IPS-15b (cell line): ENCODE data around the gene ASIC4.

Experiments used
- H3K27me3 ChIP-seq: one replicate; pipeline ENCODE4 v1.6.1; 2013; ENCODE audit warnings: low read length; ENCODE audit not compliant: control insufficient read depth, insufficient read depth
- H3K36me3 ChIP-seq: one replicate; pipeline ENCODE4 v1.6.1; 2013; ENCODE audit warnings: low read length; ENCODE audit not compliant: control insufficient read depth, insufficient read depth
- H3K4me1 ChIP-seq: one replicate; pipeline ENCODE4 v1.6.1; 2013; ENCODE audit warnings: mild to moderate bottlenecking, low read length; ENCODE audit not compliant: control insufficient read depth, insufficient read depth
- H3K4me3 ChIP-seq: one replicate; pipeline ENCODE4 v1.5.1; 2013; ENCODE audit warnings: low read depth, low read length
- H3K9ac ChIP-seq: one replicate; pipeline ENCODE4 v1.6.1; 2013; ENCODE audit warnings: low read depth, mild to moderate bottlenecking, low read length
- H3K9me3 ChIP-seq: one replicate; pipeline ENCODE4 v1.6.1; 2013; ENCODE audit warnings: mild to moderate bottlenecking, low read length; ENCODE audit not compliant: control insufficient read depth, insufficient read depth

ASIC4 gene

GRCh38 chr2:219514196-219514761 is at the start of gene ASIC4:
Gene ASIC4 (plus strand): TSS chr2:219514482. CDS start chr2:219514725, 243 bp downstream.
- peak within 1 kb of the TSS; percentile 13 for H3K4me3 ChIP-seq

GRCh38 chr2:219465659-219466561 is 48.4 kb upstream of the ASIC4 start:
- no peak overlapping the region for H3K9ac ChIP-seq
- no peak overlapping the region for H3K4me3 ChIP-seq
- H3K9me3 ChIP-seq = no peaks in the 10 kb centered on the region
- peaks cover 17% of the 10 kb centered on the region for H3K36me3 ChIP-seq
- no peaks in the 10 kb centered on the region for H3K27me3 ChIP-seq
- peaks cover 4% of the 10 kb centered on the region for H3K4me1 ChIP-seq

More at GRCh38 chr2:219514196-219514761, at the start of gene ASIC4:
- Histone ChIP-seq H3K36me3 (no peaks in the 10 kb centered on the region), H3K9me3 (no peaks in the 10 kb centered on the region), H3K9ac (no peak within 1 kb of the TSS), H3K27me3 (peaks cover 62% of the 10 kb centered on the region), H3K4me1 (peaks cover 11% of the 10 kb centered on the region)

GRCh38 chr2:219466816-219467735 is 47.2 kb upstream of the ASIC4 start:
- no peak overlapping the region for H3K4me3 ChIP-seq

GRCh38 chr2:219467736-219468075 is 46.6 kb upstream of the ASIC4 start:
- no peaks in the 10 kb centered on the region for H3K27me3 ChIP-seq
- H3K4me3 ChIP-seq = no peak overlapping the region
- H3K4me1 ChIP-seq = no peaks in the 10 kb centered on the region
- H3K9me3 ChIP-seq = no peaks in the 10 kb centered on the region
- H3K9ac ChIP-seq = no peak overlapping the region
- H3K36me3 ChIP-seq = peaks cover 14% of the 10 kb centered on the region

More at GRCh38 chr2:219466816-219467735, 47.2 kb upstream of the ASIC4 start:
- no peaks in the 10 kb centered on the region for H3K9me3 ChIP-seq
- peaks cover 17% of the 10 kb centered on the region for H3K36me3 ChIP-seq
- no peaks in the 10 kb centered on the region for H3K4me1 ChIP-seq
- H3K27me3 ChIP-seq = no peaks in the 10 kb centered on the region
- H3K9ac ChIP-seq = no peak overlapping the region

GRCh38 chr2:219468410-219469185 is 45.7 kb upstream of the ASIC4 start:
- Histone ChIP-seq H3K4me1 (no peaks in the 10 kb centered on the region), H3K36me3 (peaks cover 14% of the 10 kb centered on the region), H3K4me3 (no peak overlapping the region), H3K9me3 (no peaks in the 10 kb centered on the region), H3K9ac (no peak overlapping the region), H3K27me3 (no peaks in the 10 kb centered on the region)

- no peak overlapping the region for H3K4me3 ChIP-seq
- H3K27me3 ChIP-seq = no peaks in the 10 kb centered on the region
- no peaks in the 10 kb centered on the region for H3K4me1 ChIP-seq
- no peak overlapping the region for H3K9ac ChIP-seq
- no peaks in the 10 kb centered on the region for H3K9me3 ChIP-seq
- H3K36me3 ChIP-seq = peaks cover 14% of the 10 kb centered on the region
Observed at GRCh38 chr2:219469186-219469724, 45.0 kb upstream of the ASIC4 start.

- H3K4me3 ChIP-seq = no peak overlapping the region
- peaks cover 12% of the 10 kb centered on the region for H3K36me3 ChIP-seq
- H3K9ac ChIP-seq = no peak overlapping the region
- H3K4me1 ChIP-seq = no peaks in the 10 kb centered on the region
- no peaks in the 10 kb centered on the region for H3K27me3 ChIP-seq
- no peaks in the 10 kb centered on the region for H3K9me3 ChIP-seq
Observed at GRCh38 chr2:219470429-219470828, 43.9 kb upstream of the ASIC4 start.

- Histone ChIP-seq H3K9me3 (no peaks in the 10 kb centered on the region), H3K4me3 (no peak overlapping the region), H3K4me1 (peaks cover 2% of the 10 kb centered on the region), H3K9ac (no peak overlapping the region), H3K36me3 (peaks cover 7% of the 10 kb centered on the region), H3K27me3 (no peaks in the 10 kb centered on the region)
Observed at GRCh38 chr2:219471476-219472371, 42.6 kb upstream of the ASIC4 start.

GRCh38 chr2:219472629-219473187 is 41.6 kb upstream of the ASIC4 start:
- no peaks in the 10 kb centered on the region for H3K9me3 ChIP-seq
- H3K27me3 ChIP-seq = no peaks in the 10 kb centered on the region
- H3K36me3 ChIP-seq = no peaks in the 10 kb centered on the region
- no peak overlapping the region for H3K9ac ChIP-seq
- peaks cover 5% of the 10 kb centered on the region for H3K4me1 ChIP-seq
- H3K4me3 ChIP-seq = no peak overlapping the region

GRCh38 chr2:219473511-219473910 is 40.8 kb upstream of the ASIC4 start:
- Histone ChIP-seq H3K9me3 (no peaks in the 10 kb centered on the region), H3K9ac (no peak overlapping the region), H3K36me3 (no peaks in the 10 kb centered on the region), H3K4me3 (no peak overlapping the region), H3K27me3 (no peaks in the 10 kb centered on the region), H3K4me1 (peaks cover 5% of the 10 kb centered on the region)
